OCI-LY7 (cell line): Measurements from ENCODE around the gene CACNG5.

Source experiments
- CTCF ChIP-seq: fragments of 200-600 bp; sonication (generic); conservative IDR thresholded peaks from 2 replicates; pipeline ENCODE4 v1.5.1; 2014; ENCODE audit warnings: mild to moderate bottlenecking, antibody characterized with exemption, low read length, moderate library complexity, mixed read lengths
- EZH2phosphoT487 ChIP-seq: fragments of 200-600 bp; sonication (generic); IDR thresholded peaks from 2 replicates; pipeline ENCODE4 v1.6.1; 2018; ENCODE audit warnings: low read depth, borderline replicate concordance, mild to moderate bottlenecking, mixed run types, antibody characterized with exemption, low read length, moderate library complexity, mixed read lengths

DNA sequence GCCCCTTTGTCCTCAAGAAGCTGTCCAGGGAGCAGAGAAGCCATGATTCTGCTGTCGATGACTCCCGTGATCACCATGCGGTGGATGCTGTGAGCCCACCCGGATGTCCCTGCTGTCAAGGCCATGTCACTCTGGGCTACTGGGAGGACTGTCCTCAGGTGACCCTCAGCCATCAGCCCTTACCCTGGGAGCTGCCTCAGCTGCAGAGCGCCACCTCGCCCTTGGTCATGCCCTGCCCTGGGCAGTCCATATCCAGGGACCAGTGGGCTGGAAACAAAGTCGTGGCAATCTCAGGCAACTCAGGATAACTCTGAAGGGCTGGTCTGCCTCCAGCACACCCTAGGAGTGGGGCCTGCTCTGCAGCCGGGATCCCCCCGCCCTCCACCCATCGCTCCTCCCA, 63.6 kb downstream of the CACNG5 start:
- TF ChIP-seq CTCF = no peak
- TF ChIP-seq EZH2phosphoT487 = no peak
